ENCODE results near the gene CACNA1S. TPM values are rescaled to one million over a fixed set of nuclear protein-coding genes. Genes with fewer than 3 reads are reported as not detected.

CACNA1S gene
- total RNA-seq, 1 donor from 2014 or later = not detected

DNA sequence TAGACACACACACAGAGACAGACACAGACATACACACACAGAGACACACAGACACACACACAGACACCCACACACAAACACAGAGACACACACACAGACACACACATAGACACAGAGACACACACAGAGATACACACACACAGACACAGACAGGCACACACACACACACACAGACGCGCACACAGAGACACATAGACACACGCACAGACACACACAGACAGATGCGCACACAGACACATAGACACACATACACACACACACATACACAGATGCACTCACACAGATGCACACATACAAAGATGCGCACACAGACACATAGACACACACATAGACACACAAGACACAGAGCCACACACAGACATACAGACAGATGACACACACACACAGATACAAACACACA lies 104.7 kb downstream of the CACNA1S start:
- DNase-seq (no peak), ATAC-seq (no peak)
- intact Hi-C loops (cut with micrococcal nuclease) = no loop called here

DNA sequence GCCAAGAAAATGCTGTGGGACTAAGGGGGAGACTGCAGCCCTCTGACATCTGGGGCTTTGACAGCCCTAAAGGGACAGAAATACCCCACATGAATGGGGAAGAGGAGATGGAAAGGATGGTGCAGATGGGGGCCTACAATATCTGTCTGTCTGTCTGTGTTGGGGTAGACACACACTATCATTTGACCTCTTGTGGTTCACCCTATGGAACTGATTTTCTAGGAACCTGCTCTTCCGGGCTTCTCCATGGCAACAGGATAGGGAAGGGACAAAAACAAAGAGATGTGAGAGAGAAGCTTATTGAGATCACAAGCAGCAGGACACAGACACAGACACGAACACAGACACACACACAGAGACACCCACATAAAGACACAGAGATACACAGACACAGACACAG lies 105.8 kb downstream of the CACNA1S start:
- DNase-seq = no peak
- ATAC-seq = no peak
- intact Hi-C loops (cut with micrococcal nuclease) = no loop called here

DNA sequence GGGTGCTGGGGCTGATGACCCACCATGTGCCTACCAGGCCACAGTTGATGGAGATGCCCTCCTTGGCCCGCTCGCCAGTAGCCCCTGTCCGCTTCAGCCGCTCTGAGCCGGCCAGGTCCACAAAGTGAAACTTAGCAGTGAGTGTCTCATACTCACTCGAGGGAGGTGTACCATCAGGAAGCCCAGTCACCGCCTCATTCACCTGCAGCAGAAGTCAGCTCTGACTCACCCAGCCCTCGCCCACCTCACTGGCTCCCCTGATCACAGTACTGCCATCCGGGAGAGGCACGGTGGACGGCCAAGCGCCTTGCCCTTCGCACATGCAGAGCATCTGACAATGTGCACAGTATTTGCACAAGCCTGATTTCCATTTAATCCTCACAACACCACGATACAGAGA lies 107.5 kb downstream of the CACNA1S start:
- DNase-seq (no peak), ATAC-seq (no peak)

DNA sequence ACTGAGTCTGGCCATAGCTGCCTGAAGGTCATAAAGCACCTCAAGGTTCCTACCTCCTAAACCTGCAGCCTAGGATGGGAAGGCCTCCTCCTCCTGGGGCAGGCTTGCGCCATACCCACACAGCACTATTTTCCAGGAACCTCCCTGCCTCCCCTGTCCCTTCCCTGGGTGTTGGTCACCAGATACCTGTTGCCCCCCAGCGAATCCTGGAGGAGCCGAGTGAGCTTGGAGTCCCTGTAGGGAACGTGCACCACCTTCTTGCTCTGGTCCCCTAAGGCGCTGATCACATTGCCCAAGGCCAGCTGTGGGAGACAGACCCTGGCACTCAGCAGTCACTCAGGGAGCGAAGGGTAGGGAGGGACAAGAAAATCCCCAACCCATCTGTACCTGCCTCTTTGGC lies 108.1 kb downstream of the CACNA1S start:
- intact Hi-C loops (cut with micrococcal nuclease) = no loop called here
- ATAC-seq (no peak), DNase-seq (no peak)

More for the DNA sequence above, 107.5 kb downstream of the CACNA1S start:
- intact Hi-C loops (cut with micrococcal nuclease) = no loop called here

DNA sequence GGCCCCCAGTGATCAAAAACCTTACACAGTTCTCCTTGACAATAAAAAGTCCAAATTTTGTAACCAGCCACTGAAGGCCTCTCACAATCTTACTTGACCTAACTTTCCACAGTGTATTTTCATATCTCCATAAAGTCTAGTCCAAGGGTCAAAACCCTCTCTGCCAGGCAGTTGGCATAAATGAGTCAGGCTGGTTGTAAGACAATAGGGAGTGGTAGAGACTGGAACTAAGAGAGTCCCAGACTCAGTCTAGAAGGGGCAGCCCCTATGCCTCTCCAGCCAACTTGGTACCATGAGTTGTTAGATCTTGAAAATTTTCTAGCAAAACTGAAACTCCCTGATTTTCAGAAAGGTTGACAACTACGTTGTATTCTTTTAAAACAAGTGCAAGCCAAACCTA lies 109.7 kb downstream of the CACNA1S start:
- DNase-seq = no peak
- intact Hi-C loops (cut with micrococcal nuclease) = no loop called here
- ATAC-seq = no peak

DNA sequence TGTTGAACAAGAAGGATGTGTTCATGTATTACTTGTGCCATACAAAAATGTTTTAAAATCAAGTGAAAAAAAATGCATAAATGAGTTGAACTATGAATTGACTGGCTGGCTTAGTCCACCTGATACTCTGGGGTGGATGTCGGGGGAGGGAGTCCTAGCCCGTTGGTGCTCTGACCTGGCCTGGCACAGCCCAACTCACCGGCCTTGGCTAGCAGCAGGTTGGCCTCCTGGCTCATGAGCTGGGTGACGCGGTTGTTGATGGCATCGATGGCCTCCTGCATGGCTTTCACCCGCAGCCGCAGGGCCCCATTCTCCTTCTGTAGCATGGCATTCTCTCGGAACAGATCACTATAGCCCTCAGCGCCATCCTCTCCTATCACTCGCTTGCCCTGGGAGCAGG lies 110.3 kb downstream of the CACNA1S start:
- intact Hi-C loops (cut with micrococcal nuclease) = no loop called here
- ATAC-seq (no peak), DNase-seq (no peak)

DNA sequence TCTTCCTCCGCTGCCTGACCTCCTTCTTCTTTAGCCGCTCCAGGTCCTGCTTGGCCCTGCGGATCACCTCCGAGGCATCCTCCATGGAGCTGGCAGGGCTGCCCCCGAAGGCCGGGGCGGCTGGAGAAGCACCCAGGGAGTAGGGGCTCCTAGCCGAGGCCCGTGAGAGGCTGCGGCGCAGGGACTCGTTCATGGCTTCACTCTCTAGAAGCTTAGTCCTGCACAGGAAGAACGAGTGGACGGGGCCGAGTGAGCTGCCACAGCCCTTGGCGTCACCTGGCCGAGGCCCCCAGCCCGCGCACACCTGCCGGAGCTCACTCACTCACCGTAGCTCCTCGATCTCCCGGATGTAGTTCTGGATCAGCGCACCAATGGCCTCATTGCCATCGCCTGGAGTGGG lies 111.8 kb downstream of the CACNA1S start:
- no peak for DNase-seq
- intact Hi-C loops (cut with micrococcal nuclease) = no loop called here
- ATAC-seq = no peak

DNA sequence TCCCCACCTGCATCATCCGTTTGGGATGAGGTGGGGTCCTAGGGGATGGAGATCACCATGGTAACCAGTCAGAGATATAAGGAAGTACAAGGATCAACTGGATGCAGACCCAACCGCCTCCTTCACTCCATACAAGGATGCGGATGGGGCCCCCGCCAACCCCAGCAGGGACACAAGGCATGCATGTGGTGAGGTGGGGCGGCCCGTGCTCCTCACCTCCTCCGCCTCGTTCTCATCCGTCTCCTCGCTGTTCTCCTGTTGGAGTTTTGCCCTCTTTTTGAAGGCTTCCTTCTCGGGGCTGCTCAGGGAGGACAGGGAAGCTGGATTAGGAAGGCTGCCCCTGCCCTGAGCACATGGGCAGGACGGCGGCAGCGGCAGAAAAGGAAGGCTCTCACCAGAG lies 112.6 kb downstream of the CACNA1S start:
- no peak for ATAC-seq
- intact Hi-C loops (cut with micrococcal nuclease) = no loop called here
- no peak for DNase-seq

DNA sequence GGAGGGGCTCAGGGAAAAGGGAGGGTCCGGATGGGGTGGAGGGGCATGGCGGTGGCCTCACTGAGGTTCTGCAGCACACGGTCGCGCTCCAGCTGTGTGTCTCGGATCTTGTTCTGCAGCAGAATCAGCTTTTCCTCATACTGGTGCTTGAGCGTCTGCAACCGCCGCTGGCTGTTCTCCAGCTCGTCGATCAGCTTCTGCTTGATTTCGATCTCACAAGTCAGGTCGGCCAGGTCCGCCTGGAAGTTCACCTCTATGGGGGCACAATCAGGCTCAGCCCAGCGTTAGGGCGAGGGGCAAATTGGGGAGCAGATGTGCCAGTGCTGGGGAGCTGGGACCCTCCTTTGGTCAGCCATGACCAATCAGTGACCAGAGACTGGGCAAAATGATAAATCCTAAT lies 113.9 kb downstream of the CACNA1S start:
- intact Hi-C loops (cut with micrococcal nuclease) = no loop called here
- ATAC-seq = no peak
- DNase-seq = no peak

DNA sequence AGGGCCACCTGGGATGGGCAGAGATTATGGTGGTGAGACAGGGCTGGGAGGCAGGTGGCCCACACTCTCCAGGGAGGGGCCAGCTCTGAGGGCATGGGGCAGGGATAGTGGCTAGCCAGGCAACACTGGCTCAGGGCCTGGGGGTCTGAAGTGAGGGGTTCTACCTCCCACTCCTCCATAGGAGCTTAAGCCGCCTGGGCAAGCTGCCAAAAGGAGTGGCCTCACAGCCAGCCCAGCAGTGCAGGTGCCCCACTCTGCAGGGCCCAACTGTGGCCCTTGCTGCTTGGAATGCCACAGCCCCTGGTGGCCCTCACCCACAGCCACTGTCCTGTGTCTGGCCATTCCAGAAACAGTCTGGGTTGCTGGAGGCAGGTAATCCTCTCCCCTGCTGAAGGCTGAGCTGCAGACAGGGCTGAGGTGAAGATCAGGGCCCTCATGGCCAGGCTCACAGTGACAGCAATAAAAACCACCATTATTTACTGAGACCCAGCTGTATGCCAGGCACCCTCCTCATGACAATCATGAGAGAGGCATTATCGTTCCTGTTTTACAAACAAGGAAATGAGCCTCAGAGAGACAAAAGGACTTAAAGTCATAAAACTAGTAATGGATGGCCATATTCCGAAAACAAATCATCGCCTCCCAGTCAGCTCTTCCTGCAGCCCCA lies 119.7 kb downstream of the CACNA1S start:
- intact Hi-C loops (cut with micrococcal nuclease) = no loop called here
- DNase-seq = no peak
- no peak for ATAC-seq

DNA sequence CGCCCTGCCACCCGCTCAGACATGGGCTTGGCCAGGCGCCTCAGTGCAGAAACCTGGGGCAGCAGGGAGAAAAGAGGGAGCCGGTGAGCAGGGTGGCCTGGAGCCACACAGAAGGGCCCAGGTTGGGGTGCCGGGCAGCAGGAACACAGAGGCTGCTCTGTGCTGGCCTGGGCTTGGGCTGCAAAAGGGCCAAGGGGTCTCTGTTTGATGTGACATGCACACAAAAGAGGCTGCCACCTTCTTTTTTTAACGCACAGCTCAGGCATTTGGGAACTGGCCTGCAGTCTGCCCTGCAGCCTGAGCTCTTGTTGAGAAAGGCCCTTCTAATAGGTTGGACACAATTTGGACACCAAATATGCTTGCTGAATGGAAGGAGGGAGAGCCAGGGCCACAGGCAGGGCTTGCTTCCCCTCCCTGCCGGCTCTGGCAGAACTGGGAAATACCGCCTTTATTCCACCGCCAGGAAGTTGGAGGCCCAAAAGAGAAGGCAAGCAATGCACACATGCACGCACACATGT lies 121.1 kb downstream of the CACNA1S start:
- intact Hi-C loops (cut with micrococcal nuclease) = no loop called here
- no peak for ATAC-seq

DNA sequence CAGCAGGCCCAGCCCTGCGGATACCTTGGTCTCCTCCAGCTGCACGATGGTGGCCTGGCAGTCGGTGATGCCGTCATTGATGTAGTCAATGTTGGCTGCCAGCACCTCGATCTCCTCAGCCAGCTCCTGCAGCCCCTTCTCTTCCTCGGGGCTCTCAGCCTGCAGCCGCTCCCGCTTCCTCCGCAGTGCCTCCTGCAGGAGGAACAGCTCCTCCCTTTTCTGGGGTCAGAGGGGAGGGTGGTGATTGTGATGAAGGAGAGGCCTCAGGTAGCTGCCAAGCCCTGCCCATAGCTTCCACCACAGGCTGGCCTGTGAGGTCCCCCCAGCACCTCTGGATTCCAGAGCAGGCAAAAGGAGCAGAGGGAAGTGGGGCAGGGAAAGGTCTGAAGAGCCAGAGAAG lies 122.1 kb downstream of the CACNA1S start:
- ATAC-seq = no peak
- intact Hi-C loops (cut with micrococcal nuclease) = no loop called here

More for the DNA sequence above, 121.1 kb downstream of the CACNA1S start:
- DNase-seq = no peak

More for the DNA sequence above, 122.1 kb downstream of the CACNA1S start:
- DNase-seq = no peak

Other genes starting within 250 kb of the CACNA1S start
- gene GPR25, start 239.4 kb downstream of the CACNA1S start, total RNA-seq = not detected
- gene INAVA, start 217.5 kb downstream of the CACNA1S start, total RNA-seq = 0.05 TPM
- 0.45 TPM for gene KIF21B, start 88.7 kb downstream of the CACNA1S start, total RNA-seq
- not detected for gene ASCL5, start 14.8 kb upstream of the CACNA1S start, total RNA-seq
- gene TMEM9, start 42.0 kb upstream of the CACNA1S start, total RNA-seq = 20.5 TPM
- gene IGFN1, start 78.4 kb upstream of the CACNA1S start, total RNA-seq = not detected
- gene PKP1, start 171.1 kb upstream of the CACNA1S start, total RNA-seq = 0.25 TPM

All from left ventricle myocardium superior (tissue), 1 donor.